GM23338 (cell line): ENCODE results near the gene PLXND1. TPM values are rescaled to one million over a fixed set of nuclear protein-coding genes. Genes with fewer than 3 reads are reported as not detected.
A peak's percentile ranks its signal among the peaks of the same experiment; 100 is the strongest.

Source experiments
- ATAC-seq: fragments of 200-7000 bp; cut with Tn5 transposase; 3 replicates; pipeline ENCODE4 v1.9.1; 2020
- DNase-seq: peaks from one replicate; pipeline ENCODE4 v3.0.0-alpha.2; 2015; ENCODE audit warnings: low spot score
- H2AFZ ChIP-seq: fragments of 200-600 bp; sonication (generic); 2 replicates; pipeline ENCODE4 v1.8.0; 2016; ENCODE audit warnings: antibody characterized with exemption, mild to moderate bottlenecking, moderate library complexity
- H3F3A ChIP-seq: fragments of 200-600 bp; sonication (generic); replicated peaks from 2 replicates; pipeline ENCODE4 v1.8.0; 2017; ENCODE audit warnings: antibody characterized with exemption, mixed run types, low read depth
- H3K27ac ChIP-seq: fragments of 200-600 bp; sonication (generic); 2 replicates; pipeline ENCODE4 v1.6.1; 2016; ENCODE audit warnings: low read depth
- H3K27me3 ChIP-seq: fragments of 200-600 bp; sonication (generic); 2 replicates; pipeline ENCODE4 v1.8.0; 2016; ENCODE audit warnings: mild to moderate bottlenecking, mixed run types, moderate library complexity; ENCODE audit not compliant: insufficient read depth
- H3K36me3 ChIP-seq: fragments of 200-600 bp; sonication (generic); 2 replicates; pipeline ENCODE4 v1.8.0; 2016; ENCODE audit warnings: mild to moderate bottlenecking; ENCODE audit not compliant: insufficient read depth
- H3K4me1 ChIP-seq: fragments of 200-600 bp; sonication (generic); 2 replicates; pipeline ENCODE4 v1.8.0; 2016; ENCODE audit warnings: mild to moderate bottlenecking, moderate library complexity; ENCODE audit not compliant: insufficient read depth
- H3K4me2 ChIP-seq: fragments of 200-600 bp; sonication (generic); 2 replicates; pipeline ENCODE4 v1.7.1; 2017; ENCODE audit warnings: mixed run types
- H3K4me3 ChIP-seq: fragments of 200-600 bp; sonication (generic); 2 replicates; pipeline ENCODE4 v1.6.1; 2016; ENCODE audit warnings: mixed run types
- H3K79me2 ChIP-seq: fragments of 200-600 bp; sonication (generic); replicated peaks from 2 replicates; pipeline ENCODE4 v1.8.0; 2017; ENCODE audit warnings: mild to moderate bottlenecking; ENCODE audit not compliant: insufficient read depth
- H3K9me2 ChIP-seq: fragments of 200-600 bp; sonication (generic); 2 replicates; pipeline ENCODE4 v1.8.0; 2017; ENCODE audit not compliant: insufficient read depth
- H4K20me1 ChIP-seq: fragments of 200-600 bp; sonication (generic); replicated peaks from 2 replicates; pipeline ENCODE4 v1.8.0; 2017; ENCODE audit warnings: mild to moderate bottlenecking; ENCODE audit not compliant: insufficient read depth
- H3K27ac Mint-ChIP-seq: 2 replicates; pipeline ENCODE4 v1.8.0; 2020; ENCODE audit warnings: inconsistent platforms, mild to moderate bottlenecking, moderate library complexity, mixed read lengths
- H3K27me3 Mint-ChIP-seq: 3 replicates; pipeline ENCODE4 v1.8.0; 2022; ENCODE audit warnings: low read depth, mild to moderate bottlenecking, moderate library complexity, mixed read lengths, inconsistent platforms; ENCODE audit not compliant: insufficient read depth, poor library complexity
- H3K36me3 Mint-ChIP-seq: 3 replicates; pipeline ENCODE4 v1.8.0; 2021; ENCODE audit warnings: low read depth, mild to moderate bottlenecking, inconsistent platforms, moderate library complexity, mixed read lengths
- H3K4me1 Mint-ChIP-seq: 3 replicates; pipeline ENCODE4 v1.8.0; 2020; ENCODE audit warnings: mild to moderate bottlenecking, inconsistent platforms, mixed read lengths
- H3K4me3 Mint-ChIP-seq: 3 replicates; pipeline ENCODE4 v1.8.0; 2021; ENCODE audit warnings: moderate library complexity, mild to moderate bottlenecking, inconsistent platforms, mixed read lengths
- H3K9me3 Mint-ChIP-seq: 3 replicates; pipeline ENCODE4 v1.8.0; 2020; ENCODE audit warnings: moderate library complexity, mild to moderate bottlenecking, inconsistent platforms, mixed read lengths
- CREB1 ChIP-seq: fragments of 250-450 bp; sonication (Bioruptor Pico); IDR thresholded peaks from 2 replicates; pipeline ENCODE4 v1.5.0; 2020; ENCODE audit warnings: low read depth, mild to moderate bottlenecking, moderate library complexity
- EZH2 ChIP-seq: fragments of 200-600 bp; sonication (generic); IDR thresholded peaks from one replicate; pipeline ENCODE4 v1.8.0; 2017; ENCODE audit warnings: antibody characterized with exemption, mild to moderate bottlenecking, low read depth; ENCODE audit not compliant: unreplicated experiment
- EZH2phosphoT487 ChIP-seq: fragments of 200-600 bp; sonication (generic); IDR thresholded peaks from one replicate; pipeline ENCODE4 v1.8.1; 2018; ENCODE audit warnings: antibody characterized with exemption; ENCODE audit not compliant: unreplicated experiment
- JUNB ChIP-seq: IDR thresholded peaks from one replicate; pipeline ENCODE4 v1.6.1; 2016; ENCODE audit warnings: antibody characterized with exemption; ENCODE audit not compliant: unreplicated experiment
- ZNF331 ChIP-seq: fragments of 250-450 bp; sonication (Bioruptor Pico); IDR thresholded peaks from 2 replicates; pipeline ENCODE4 v1.5.0; 2020; ENCODE audit warnings: low read depth, mild to moderate bottlenecking, moderate library complexity
- polyA plus RNA-seq: library from polyadenylated mRNA; unstranded; fragments of >200 nt; fragmentation: Nextera tagmentation; extraction: Ambion mirVana; gene quantifications from 2 replicates; pipeline ENCODE4 v1.2.1, GENCODE V29; 2016
- total RNA-seq: library from RNA; depleted of rRNA; stranded (reverse); fragments of >200 nt; shearing (Covaris generic); gene quantifications from 2 replicates; pipeline ENCODE4 v1.2.3, GENCODE V29; 2014
- TF ChIP-seq, protein P1 (sequence below), 2 experiments: fragments of 200-600 bp in 1 of 2; sonication (generic) in 1 of 2; conservative IDR thresholded peaks; 2 replicates each; pipeline versions ENCODE4 v1.5.1 to v1.6.1; 2016 to 2017; ENCODE audit warnings: antibody characterized with exemption in 2 of 2, low read depth in 2 of 2, mild to moderate bottlenecking in 2 of 2, moderate library complexity in 1 of 2
- TF ChIP-seq, protein P2 (sequence below): IDR thresholded peaks from 2 replicates; pipeline ENCODE4 v1.6.1; 2016; ENCODE audit warnings: antibody characterized with exemption
- TF ChIP-seq, protein P3 (sequence below): IDR thresholded peaks from one replicate; pipeline ENCODE4 v1.6.1; 2018; ENCODE audit warnings: antibody characterized with exemption; ENCODE audit not compliant: unreplicated experiment

Gene PLXND1
- total and polyA plus RNA-seq, 2 experiments from 2014 or later = 13.3 to 60.4 TPM

DNA sequence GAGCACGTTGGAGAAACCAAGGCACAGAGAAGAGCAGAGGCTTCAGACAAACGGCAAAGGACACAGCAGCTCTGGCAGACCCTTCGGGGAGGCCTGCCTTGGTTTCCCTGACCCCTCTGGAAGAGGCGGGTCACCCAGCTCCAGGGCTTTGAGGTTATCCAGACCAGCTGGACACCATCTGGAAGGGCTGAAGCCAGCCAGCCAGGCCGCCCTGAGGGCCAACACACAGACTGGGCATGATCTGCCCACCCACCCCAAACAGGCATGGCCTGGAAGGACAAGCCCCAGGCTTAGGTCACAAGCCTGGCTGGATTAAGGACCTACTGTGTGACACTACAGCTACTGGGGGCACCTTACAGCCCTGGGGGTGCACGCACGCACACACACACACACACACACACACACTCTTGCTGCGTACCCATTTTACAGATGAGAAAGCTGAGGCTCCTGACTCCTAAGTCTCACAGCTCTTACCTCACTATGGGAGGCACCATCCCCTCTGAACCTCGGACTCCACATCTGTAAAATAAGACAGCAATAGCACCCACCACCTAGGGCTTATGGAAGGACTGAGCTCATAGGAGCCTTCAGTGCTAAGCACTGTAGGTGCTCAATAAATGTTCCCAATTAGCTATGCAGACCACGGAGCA, 10.8 kb downstream of the PLXND1 start:
- peaks cover 68% of the 10 kb centered on the region for H3K4me1 ChIP-seq
- 0 out of 2 replicates have a peak, but pooled peaks cover 16% of the 10 kb centered on the region for H3K79me2 ChIP-seq
- no peak for DNase-seq
- ATAC-seq = no peak
- Mint-ChIP-seq H3K4me3 (no peak overlapping the region), H3K27me3 (peaks cover 24% of the 10 kb centered on the region), H3K27ac (no peak overlapping the region), H3K4me1 (peaks cover 79% of the 10 kb centered on the region), H3K9me3 (no peaks in the 10 kb centered on the region), H3K36me3 (no peaks in the 10 kb centered on the region; the same call in 2 of the 3 replicates)
- H4K20me1 ChIP-seq = no peaks in the 10 kb centered on the region
- H3K4me2 ChIP-seq = no peak overlapping the region
- no peak overlapping the region for H3K27ac ChIP-seq
- peaks cover 24% of the 10 kb centered on the region for H3F3A ChIP-seq
- H3K36me3 ChIP-seq = no peaks in the 10 kb centered on the region
- no peak overlapping the region for H3K4me3 ChIP-seq
- H3K9me2 ChIP-seq = no peaks in the 10 kb centered on the region
- TF ChIP-seq JUNB = no peak
- H3K27me3 ChIP-seq = no peaks in the 10 kb centered on the region
- H2AFZ ChIP-seq = no peak overlapping the region

DNA sequence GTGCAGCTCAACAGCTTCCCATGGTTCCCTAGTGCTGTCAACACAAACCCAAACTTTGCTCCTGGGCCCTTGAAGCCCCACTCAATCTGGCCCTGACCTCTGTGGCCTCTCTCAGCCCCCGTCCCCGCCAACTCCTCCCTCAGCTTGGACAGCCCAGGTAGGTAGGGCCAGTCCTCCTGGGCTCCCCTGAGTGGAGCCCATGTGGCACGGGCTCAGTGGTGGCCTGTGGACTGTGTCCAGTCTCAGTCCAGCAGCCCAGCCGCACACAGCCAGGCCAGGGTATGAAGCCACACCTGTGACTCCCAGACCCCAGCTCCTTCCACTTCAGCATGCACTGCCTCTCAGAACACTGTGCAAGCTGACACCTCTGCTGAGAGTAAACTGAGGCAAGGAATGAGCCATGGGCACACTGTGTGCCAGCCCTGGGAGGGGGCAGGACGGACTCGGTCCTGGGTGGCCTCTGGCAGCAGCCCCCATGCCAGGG, 11.5 kb downstream of the PLXND1 start:
- Histone ChIP-seq H3K4me1 (peaks cover 69% of the 10 kb centered on the region), H2AFZ (no peak overlapping the region), H3K9me2 (no peaks in the 10 kb centered on the region), H3K27ac (peak overlapping the region; percentile 73; the same call in 1 of the 2 replicates), H3F3A (peaks cover 24% of the 10 kb centered on the region), H3K36me3 (no peaks in the 10 kb centered on the region), H3K79me2 (0 out of 2 replicates have a peak, but pooled peaks cover 8% of the 10 kb centered on the region), H3K27me3 (no peaks in the 10 kb centered on the region), H3K4me2 (no peak overlapping the region), H4K20me1 (no peaks in the 10 kb centered on the region), H3K4me3 (no peak overlapping the region)
- Mint-ChIP-seq H3K27me3 (peaks cover 26% of the 10 kb centered on the region), H3K4me3 (no peak overlapping the region), H3K9me3 (no peaks in the 10 kb centered on the region), H3K36me3 (no peaks in the 10 kb centered on the region; the same call in 2 of the 3 replicates), H3K4me1 (peaks cover 79% of the 10 kb centered on the region), H3K27ac (no peak overlapping the region)
- ATAC-seq (no peak), DNase-seq (no peak)
- TF ChIP-seq, protein P1, sequence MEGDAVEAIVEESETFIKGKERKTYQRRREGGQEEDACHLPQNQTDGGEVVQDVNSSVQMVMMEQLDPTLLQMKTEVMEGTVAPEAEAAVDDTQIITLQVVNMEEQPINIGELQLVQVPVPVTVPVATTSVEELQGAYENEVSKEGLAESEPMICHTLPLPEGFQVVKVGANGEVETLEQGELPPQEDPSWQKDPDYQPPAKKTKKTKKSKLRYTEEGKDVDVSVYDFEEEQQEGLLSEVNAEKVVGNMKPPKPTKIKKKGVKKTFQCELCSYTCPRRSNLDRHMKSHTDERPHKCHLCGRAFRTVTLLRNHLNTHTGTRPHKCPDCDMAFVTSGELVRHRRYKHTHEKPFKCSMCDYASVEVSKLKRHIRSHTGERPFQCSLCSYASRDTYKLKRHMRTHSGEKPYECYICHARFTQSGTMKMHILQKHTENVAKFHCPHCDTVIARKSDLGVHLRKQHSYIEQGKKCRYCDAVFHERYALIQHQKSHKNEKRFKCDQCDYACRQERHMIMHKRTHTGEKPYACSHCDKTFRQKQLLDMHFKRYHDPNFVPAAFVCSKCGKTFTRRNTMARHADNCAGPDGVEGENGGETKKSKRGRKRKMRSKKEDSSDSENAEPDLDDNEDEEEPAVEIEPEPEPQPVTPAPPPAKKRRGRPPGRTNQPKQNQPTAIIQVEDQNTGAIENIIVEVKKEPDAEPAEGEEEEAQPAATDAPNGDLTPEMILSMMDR (conservative IDR thresholded peaks at IDR 0.05; ENCODE audit: low read depth in 2 of 2) = no peak
- TF ChIP-seq ZNF331 (CRISPR knock-in tag) (no peak), EZH2phosphoT487 (no peak), JUNB (no peak), CREB1 (CRISPR knock-in tag) (no peak), EZH2 (no peak)
- TF ChIP-seq, protein P2, sequence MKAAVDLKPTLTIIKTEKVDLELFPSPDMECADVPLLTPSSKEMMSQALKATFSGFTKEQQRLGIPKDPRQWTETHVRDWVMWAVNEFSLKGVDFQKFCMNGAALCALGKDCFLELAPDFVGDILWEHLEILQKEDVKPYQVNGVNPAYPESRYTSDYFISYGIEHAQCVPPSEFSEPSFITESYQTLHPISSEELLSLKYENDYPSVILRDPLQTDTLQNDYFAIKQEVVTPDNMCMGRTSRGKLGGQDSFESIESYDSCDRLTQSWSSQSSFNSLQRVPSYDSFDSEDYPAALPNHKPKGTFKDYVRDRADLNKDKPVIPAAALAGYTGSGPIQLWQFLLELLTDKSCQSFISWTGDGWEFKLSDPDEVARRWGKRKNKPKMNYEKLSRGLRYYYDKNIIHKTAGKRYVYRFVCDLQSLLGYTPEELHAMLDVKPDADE = no peak
- TF ChIP-seq, protein P3, sequence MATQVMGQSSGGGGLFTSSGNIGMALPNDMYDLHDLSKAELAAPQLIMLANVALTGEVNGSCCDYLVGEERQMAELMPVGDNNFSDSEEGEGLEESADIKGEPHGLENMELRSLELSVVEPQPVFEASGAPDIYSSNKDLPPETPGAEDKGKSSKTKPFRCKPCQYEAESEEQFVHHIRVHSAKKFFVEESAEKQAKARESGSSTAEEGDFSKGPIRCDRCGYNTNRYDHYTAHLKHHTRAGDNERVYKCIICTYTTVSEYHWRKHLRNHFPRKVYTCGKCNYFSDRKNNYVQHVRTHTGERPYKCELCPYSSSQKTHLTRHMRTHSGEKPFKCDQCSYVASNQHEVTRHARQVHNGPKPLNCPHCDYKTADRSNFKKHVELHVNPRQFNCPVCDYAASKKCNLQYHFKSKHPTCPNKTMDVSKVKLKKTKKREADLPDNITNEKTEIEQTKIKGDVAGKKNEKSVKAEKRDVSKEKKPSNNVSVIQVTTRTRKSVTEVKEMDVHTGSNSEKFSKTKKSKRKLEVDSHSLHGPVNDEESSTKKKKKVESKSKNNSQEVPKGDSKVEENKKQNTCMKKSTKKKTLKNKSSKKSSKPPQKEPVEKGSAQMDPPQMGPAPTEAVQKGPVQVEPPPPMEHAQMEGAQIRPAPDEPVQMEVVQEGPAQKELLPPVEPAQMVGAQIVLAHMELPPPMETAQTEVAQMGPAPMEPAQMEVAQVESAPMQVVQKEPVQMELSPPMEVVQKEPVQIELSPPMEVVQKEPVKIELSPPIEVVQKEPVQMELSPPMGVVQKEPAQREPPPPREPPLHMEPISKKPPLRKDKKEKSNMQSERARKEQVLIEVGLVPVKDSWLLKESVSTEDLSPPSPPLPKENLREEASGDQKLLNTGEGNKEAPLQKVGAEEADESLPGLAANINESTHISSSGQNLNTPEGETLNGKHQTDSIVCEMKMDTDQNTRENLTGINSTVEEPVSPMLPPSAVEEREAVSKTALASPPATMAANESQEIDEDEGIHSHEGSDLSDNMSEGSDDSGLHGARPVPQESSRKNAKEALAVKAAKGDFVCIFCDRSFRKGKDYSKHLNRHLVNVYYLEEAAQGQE = no peak
